SK-N-SH (cell line): Measurements from ENCODE around the gene ZFYVE19. TPM values are rescaled to one million over a fixed set of nuclear protein-coding genes. Genes with fewer than 3 reads are reported as not detected.

Experiments
- CTCF ChIA-PET: fragments of 300-600, 350-600 bp; formaldehyde crosslinking; extraction: SDS; loops from one replicate; lab custom pipeline; 2021; lab: Yijun Ruan, JAX
- POLR2A ChIA-PET: fragments of 350-600 bp; sonication (Branson Sonifier 250); formaldehyde crosslinking; extraction: SDS; loops from one replicate; lab custom pipeline; 2020; ENCODE audit warnings: antibody characterized with exemption, inconsistent platforms; lab: Yijun Ruan, JAX
- DNase-seq: peaks from one replicate; pipeline ENCODE4 v3.0.0; 2012
- H2AFZ ChIP-seq: fragments of 200-600 bp; sonication (generic); 2 replicates; pipeline ENCODE4 v1.8.1; 2016; ENCODE audit warnings: antibody characterized with exemption, mild to moderate bottlenecking, low read depth
- H3F3A ChIP-seq: fragments of 200-600 bp; sonication (generic); replicated peaks from 2 replicates; pipeline ENCODE3; 2016; ENCODE audit warnings: antibody characterized with exemption, mild to moderate bottlenecking; ENCODE audit not compliant: insufficient read depth
- H3K27ac ChIP-seq, 2 experiments: fragments of 200-500 bp in 1 of 2; fragments of 200-600 bp in 1 of 2; sonication (Bioruptor generic) in 1 of 2; sonication (generic), shearing (Covaris generic) in 1 of 2; 2 replicates each; pipeline versions ENCODE4 v1.5.1 to v1.6.1; 2014 to 2016; ENCODE audit warnings: low read depth in 2 of 2, inconsistent platforms in 1 of 2, low read length in 1 of 2, mild to moderate bottlenecking in 1 of 2, mixed read lengths in 1 of 2
- H3K27me3 ChIP-seq: fragments of 200-600 bp; sonication (generic), shearing (Covaris generic); 2 replicates; pipeline ENCODE4 v1.6.1; 2016; ENCODE audit warnings: mixed run types; ENCODE audit not compliant: insufficient read depth
- H3K36me3 ChIP-seq, 2 experiments: fragments of 200-500 bp in 1 of 2; fragments of 200-600 bp in 1 of 2; sonication (Bioruptor generic) in 1 of 2; sonication (generic) in 1 of 2; replicated peaks in 1 of 2; 2 replicates each; pipeline versions ENCODE3 to v1.5.1; 2014 to 2016; ENCODE audit warnings: low read length in 1 of 2, mild to moderate bottlenecking in 1 of 2; ENCODE audit not compliant: insufficient read depth in 2 of 2, control insufficient read depth in 1 of 2
- H3K4me1 ChIP-seq, 2 experiments: fragments of 200-500 bp in 1 of 2; fragments of 200-600 bp in 1 of 2; sonication (Bioruptor generic) in 1 of 2; sonication (generic), shearing (Covaris generic) in 1 of 2; 2 replicates each; pipeline versions ENCODE4 v1.5.1 to v1.6.1; 2014 to 2016; ENCODE audit warnings: low read depth in 1 of 2, low read length in 1 of 2, mixed run types in 1 of 2; ENCODE audit not compliant: insufficient read depth in 2 of 2, control insufficient read depth in 1 of 2
- H3K4me2 ChIP-seq: fragments of 200-600 bp; sonication (generic), shearing (Covaris generic); 2 replicates; pipeline ENCODE4 v1.6.1; 2017; ENCODE audit warnings: mixed run types
- H3K4me3 ChIP-seq, 2 experiments: fragments of 200-500 bp in 1 of 2; fragments of 200-600 bp in 1 of 2; sonication (Bioruptor generic) in 1 of 2; sonication (generic), shearing (Covaris generic) in 1 of 2; 2 replicates each; pipeline versions ENCODE4 v1.5.1 to v1.8.1; 2014 to 2016; ENCODE audit warnings: low read depth in 2 of 2, inconsistent platforms in 1 of 2, low read length in 1 of 2, mild to moderate bottlenecking in 1 of 2, mixed read lengths in 1 of 2, moderate library complexity in 1 of 2
- H3K79me2 ChIP-seq: fragments of 200-600 bp; sonication (generic); 2 replicates; pipeline ENCODE4 v1.8.1; 2017; ENCODE audit warnings: mild to moderate bottlenecking; ENCODE audit not compliant: insufficient read depth
- H3K9ac ChIP-seq: fragments of 200-600 bp; sonication (generic); 2 replicates; pipeline ENCODE4 v1.6.1; 2017; ENCODE audit warnings: mixed run types
- H3K9me2 ChIP-seq: fragments of 200-600 bp; sonication (generic); 2 replicates; pipeline ENCODE4 v1.6.1; 2017; ENCODE audit warnings: mixed run types
- H3K9me3 ChIP-seq: fragments of 200-600 bp; sonication (generic); 2 replicates; pipeline ENCODE4 v1.6.1; 2017; ENCODE audit warnings: mixed run types, mild to moderate bottlenecking, moderate library complexity
- H4K20me1 ChIP-seq: fragments of 200-600 bp; sonication (generic); 2 replicates; pipeline ENCODE4 v1.6.1; 2017; ENCODE audit warnings: mild to moderate bottlenecking, mixed run types; ENCODE audit not compliant: insufficient read depth
- ELF1 ChIP-seq: IDR thresholded peaks from 2 replicates; pipeline ENCODE4 v1.4.0; 2012
- EP300 ChIP-seq, 2 experiments: IDR thresholded peaks; 2 replicates each; pipeline versions ENCODE4 v1.4.0 to v1.6.1; 2012; ENCODE audit warnings: borderline replicate concordance in 1 of 2, low read depth in 1 of 2, low read length in 1 of 2
- EZH2phosphoT487 ChIP-seq: fragments of 200-600 bp; sonication (generic); IDR thresholded peaks from 2 replicates; pipeline ENCODE4 v1.6.1; 2017; ENCODE audit warnings: low read depth, mixed run types, mild to moderate bottlenecking, antibody characterized with exemption, moderate library complexity, borderline replicate concordance
- FOXJ3 ChIP-seq: sonication (generic); formaldehyde crosslinking; IDR thresholded peaks from 2 replicates; pipeline ENCODE4 v1.5.1; 2020; ENCODE audit warnings: mild to moderate bottlenecking, missing genetic modification reagents
- MEF2A ChIP-seq: IDR thresholded peaks from 2 replicates; pipeline ENCODE4 v1.4.0; 2012; ENCODE audit warnings: low read depth, borderline replicate concordance
- MXI1 ChIP-seq: IDR thresholded peaks from 2 replicates; pipeline ENCODE4 v1.6.1; 2012; ENCODE audit warnings: mild to moderate bottlenecking, low read depth, low read length, improper control_type of control experiment
- NRF1 ChIP-seq: IDR thresholded peaks from 2 replicates; pipeline ENCODE4 v1.6.1; 2012; ENCODE audit warnings: low read depth, mild to moderate bottlenecking, low read length
- PBX3 ChIP-seq: IDR thresholded peaks from 2 replicates; pipeline ENCODE4; 2012
- POLR2AphosphoS5 ChIP-seq: IDR thresholded peaks from 2 replicates; pipeline ENCODE4 v1.6.1; 2012; ENCODE audit warnings: low read depth, low read length
- REST ChIP-seq: IDR thresholded peaks from 2 replicates; pipeline ENCODE4 v1.6.1; 2012; ENCODE audit warnings: mild to moderate bottlenecking, low read depth, low read length, moderate library complexity
- RFX5 ChIP-seq: IDR thresholded peaks from 2 replicates; pipeline ENCODE4 v1.6.1; 2012; ENCODE audit warnings: mild to moderate bottlenecking, improper control_type of control experiment, low read length
- RXRA ChIP-seq: IDR thresholded peaks from 2 replicates; pipeline ENCODE4 v1.4.0; 2012; ENCODE audit warnings: low read depth, mild to moderate bottlenecking, borderline replicate concordance
- SMC3 ChIP-seq: IDR thresholded peaks from 2 replicates; pipeline ENCODE4 v1.6.1; 2012; ENCODE audit warnings: low read depth, low read length, improper control_type of control experiment
- TAF1 ChIP-seq: IDR thresholded peaks from 2 replicates; pipeline ENCODE4 v1.6.1; 2012; ENCODE audit warnings: low read depth, mild to moderate bottlenecking, low read length, moderate library complexity, borderline replicate concordance
- TCF12 ChIP-seq: IDR thresholded peaks from 2 replicates; pipeline ENCODE4 v1.4.0; 2012
- TEAD4 ChIP-seq: IDR thresholded peaks from 2 replicates; pipeline ENCODE4 v1.4.0; 2012; ENCODE audit warnings: mild to moderate bottlenecking, borderline replicate concordance; ENCODE audit not compliant: insufficient read depth
- USF1 ChIP-seq: IDR thresholded peaks from 2 replicates; pipeline ENCODE4 v1.4.0; 2012; ENCODE audit warnings: low read depth, borderline replicate concordance
- USF2 ChIP-seq: fragments of 150-350 bp; IDR thresholded peaks from 2 replicates; pipeline ENCODE4 v1.6.1; 2017; ENCODE audit warnings: antibody characterized with exemption, low read length, low read depth, borderline replicate concordance
- ZBTB33 ChIP-seq: IDR thresholded peaks from 2 replicates; pipeline ENCODE4 v1.4.0; 2012; ENCODE audit warnings: low read depth, borderline replicate concordance
- WGBS: methylation state at CpG from one replicate; pipeline ENCODE4 v1.1.6; 2017; ENCODE audit warnings: low lambda C conversion rate; 5-methylcytosine and 5-hydroxymethylcytosine counted together
- polyA plus RNA-seq, 3 experiments: library from polyadenylated mRNA; depleted of rRNA; stranded (reverse); fragments of >200 nt; gene quantifications; 2 replicates each; pipeline ENCODE4 v1.2.3, GENCODE V29; 2012
- TF ChIP-seq, protein P1 (sequence below): IDR thresholded peaks from 2 replicates; pipeline ENCODE4 v1.4.0; 2012; ENCODE audit warnings: low read depth

The ZFYVE19 gene
- polyA plus RNA-seq, 1 of the 3 experiments (the other 2 are of a cell fraction) = 35.5 TPM

DNA sequence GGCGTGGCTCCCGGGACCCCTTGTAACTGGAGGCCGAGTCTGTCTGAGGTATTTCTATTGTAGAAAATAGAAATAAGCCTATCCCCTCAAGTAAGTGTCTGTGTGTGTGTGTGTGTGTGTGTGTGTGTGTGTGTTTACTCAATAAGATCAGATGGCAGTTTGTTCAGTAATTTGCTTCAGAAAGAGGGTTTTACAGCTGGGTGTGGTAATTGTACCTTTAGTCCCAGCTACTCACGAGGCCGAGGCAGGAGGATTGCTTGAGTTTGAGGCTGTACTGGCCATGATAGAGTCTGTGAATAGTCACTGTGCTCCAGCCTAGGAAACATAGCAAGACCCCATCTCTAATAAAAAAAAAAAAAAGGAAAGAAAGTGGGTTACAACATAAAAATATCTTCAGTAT lies 45.6 kb downstream of the ZFYVE19 start:
- Histone ChIP-seq H3K79me2 (no peaks in the 10 kb centered on the region), H3K9me3 (no peaks in the 10 kb centered on the region), H3K4me2 (no peak overlapping the region), H3K27ac (no peak overlapping the region), H3K36me3 (no peaks in the 10 kb centered on the region), H2AFZ (no peak overlapping the region), H3K4me1 (peaks cover 0 to 2% of the 10 kb centered on the region in 2 experiments; a peak in 1 of 4 replicates), H3K9me2 (no peaks in the 10 kb centered on the region), H3F3A (peaks cover 3% of the 10 kb centered on the region), H3K27me3 (no peaks in the 10 kb centered on the region), H4K20me1 (no peaks in the 10 kb centered on the region), H3K4me3 (no peak overlapping the region), H3K9ac (no peak overlapping the region)
- TF ChIP-seq RFX5 = no peak
- TF ChIP-seq FOXJ3 (CRISPR knock-in tag) = no peak
- TF ChIP-seq REST = no peak
- TF ChIP-seq ELF1 = no peak
- TF ChIP-seq POLR2AphosphoS5 = no peak
- TF ChIP-seq EP300 (IDR thresholded peaks at IDR 0.05; ENCODE audit: borderline replicate concordance in 1 of 2, low read depth in 1 of 2, low read length in 1 of 2) = no peak
- TF ChIP-seq RXRA = no peak
- no peak for TF ChIP-seq TAF1
- TF ChIP-seq EZH2phosphoT487 = no peak
- TF ChIP-seq ZBTB33 = no peak
- no peak for TF ChIP-seq TCF12
- no peak for TF ChIP-seq USF1
- no peak for TF ChIP-seq USF2
- TF ChIP-seq, protein P1, sequence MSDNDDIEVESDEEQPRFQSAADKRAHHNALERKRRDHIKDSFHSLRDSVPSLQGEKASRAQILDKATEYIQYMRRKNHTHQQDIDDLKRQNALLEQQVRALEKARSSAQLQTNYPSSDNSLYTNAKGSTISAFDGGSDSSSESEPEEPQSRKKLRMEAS = no peak
- no peak for TF ChIP-seq TEAD4
- TF ChIP-seq PBX3 = no peak
- no peak for TF ChIP-seq SMC3
- TF ChIP-seq MEF2A = no peak
- no peak for TF ChIP-seq NRF1
- TF ChIP-seq MXI1 = no peak
- ChIA-PET POLR2A (no interaction called here), CTCF (no interaction called here)
- DNase-seq = no peak
- WGBS = 78% methylated on average over 5 of the region's 5 CpGs
